ENCODE data around the gene PTPN21. TPM values are rescaled to one million over a fixed set of nuclear protein-coding genes. Genes with fewer than 3 reads are reported as not detected.

The PTPN21 gene
- total RNA-seq, 2 experiments from 2014 or later, result 0.17 TPM; not detected in 1

DNA sequence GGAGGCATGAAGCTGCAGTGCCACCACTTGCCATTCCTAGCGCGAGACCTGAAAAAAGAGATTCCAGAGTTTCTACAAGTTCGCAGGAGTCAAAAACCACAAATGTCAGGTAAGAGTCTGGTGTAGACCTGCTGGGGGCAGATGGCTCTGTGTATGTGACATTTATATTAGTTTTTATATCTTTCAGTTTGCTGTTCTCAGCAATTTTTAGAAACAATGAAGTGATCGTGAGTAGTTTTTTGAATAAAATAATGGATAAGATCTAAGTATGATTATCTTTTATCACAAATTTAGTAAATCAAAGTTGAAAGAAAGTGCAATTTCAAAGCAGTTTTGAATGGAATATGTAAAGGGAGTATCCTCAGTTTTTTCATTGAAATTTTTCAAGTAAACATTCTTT, 17.3 kb upstream of the PTPN21 start:
- H3K4me3 Mint-ChIP-seq, result no peak overlapping the region
- H3K27ac Mint-ChIP-seq, result no peak overlapping the region
- intact Hi-C loops (cut with micrococcal nuclease), result no loop called here
- ChIA-PET CTCF (no interaction called here), POLR2A (no interaction called here)
- peaks cover 58% of the 10 kb centered on the region for H3K36me3 Mint-ChIP-seq
- H3K9me3 Mint-ChIP-seq, result peaks cover 4% of the 10 kb centered on the region
- no peaks in the 10 kb centered on the region for H3K4me1 Mint-ChIP-seq (ENCODE audit: low read depth)
- no peak for DNase-seq
- no peaks in the 10 kb centered on the region for H3K27me3 Mint-ChIP-seq

DNA sequence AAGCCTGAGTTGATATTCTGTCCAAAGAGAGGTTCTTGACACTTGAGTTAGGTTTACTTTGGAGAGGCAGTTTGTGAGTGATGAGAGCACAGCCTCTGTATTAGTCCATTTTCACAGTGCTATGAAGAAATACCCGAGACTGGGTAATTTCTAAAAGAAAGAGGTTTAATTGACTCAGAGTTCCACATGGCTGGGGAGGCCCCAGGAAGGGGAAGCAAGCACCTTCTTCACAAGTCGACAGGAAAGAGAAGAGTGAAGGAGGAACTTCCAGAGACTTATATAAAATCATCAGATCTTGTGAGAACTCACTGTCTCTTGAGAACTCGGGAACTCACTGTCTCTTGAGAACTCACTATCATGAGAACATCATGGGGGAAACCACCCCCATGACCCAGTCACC, 13.4 kb upstream of the PTPN21 start:
- ChIA-PET POLR2A (no interaction called here), CTCF (no interaction called here)
- H3K4me3 Mint-ChIP-seq, result no peak overlapping the region
- DNase-seq, result no peak
- intact Hi-C loops (cut with micrococcal nuclease), result no loop called here
- peaks cover 44% of the 10 kb centered on the region for H3K36me3 Mint-ChIP-seq
- peaks cover 15% of the 10 kb centered on the region for H3K4me1 Mint-ChIP-seq (ENCODE audit: low read depth)
- H3K9me3 Mint-ChIP-seq, result peaks cover 4% of the 10 kb centered on the region
- no peaks in the 10 kb centered on the region for H3K27me3 Mint-ChIP-seq
- no peak overlapping the region for H3K27ac Mint-ChIP-seq

DNA sequence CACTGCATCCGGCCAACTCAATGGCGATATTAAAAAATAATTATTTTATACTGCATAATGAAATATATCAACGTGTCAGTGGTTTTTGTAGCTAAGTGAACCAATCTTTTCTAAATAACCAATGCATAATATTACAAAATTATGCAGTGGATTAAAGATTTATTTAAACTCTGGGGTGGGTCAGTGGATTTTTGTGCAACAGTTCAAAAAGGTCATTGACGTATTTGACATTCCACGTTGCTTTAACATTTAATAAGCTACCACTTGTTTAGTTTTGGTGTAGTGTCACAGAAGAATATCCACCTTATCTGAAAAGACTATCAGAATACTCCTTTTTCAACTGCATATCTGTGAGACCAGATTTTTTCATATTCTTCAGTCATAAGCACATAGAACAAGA, 10.6 kb upstream of the PTPN21 start:
- H3K36me3 Mint-ChIP-seq, result peaks cover 30% of the 10 kb centered on the region
- H3K9me3 Mint-ChIP-seq, result peaks cover 4% of the 10 kb centered on the region

DNA sequence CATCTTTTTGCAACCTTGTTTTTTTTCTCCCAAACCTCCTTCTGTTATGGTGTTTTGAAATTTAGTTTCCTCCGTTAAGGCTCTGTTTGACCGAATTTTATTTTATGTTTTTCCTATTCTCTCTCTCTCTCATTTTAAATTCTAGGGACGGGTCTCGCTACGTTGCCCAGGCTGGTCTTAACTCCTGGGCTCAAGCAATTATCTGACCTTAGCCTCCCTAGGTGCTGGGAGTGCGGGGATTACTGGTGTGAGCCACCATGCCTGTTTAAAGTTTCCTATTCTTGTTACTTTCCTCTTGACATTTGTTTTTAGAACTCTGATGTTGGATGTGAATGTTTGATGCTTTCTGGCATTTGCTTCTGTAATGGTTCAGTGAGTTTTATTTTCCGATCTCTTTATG, 9.0 kb upstream of the PTPN21 start:
- H3K27ac Mint-ChIP-seq, result peak overlapping the region; percentile 28
- DNase-seq, result no peak
- intact Hi-C loops (cut with micrococcal nuclease), result loop anchor here (5.0 kb wide), 1 partner anchor 557 kb away; the partner anchor contains the start of gene GPR65
- ChIA-PET POLR2A (no interaction called here), CTCF (interaction anchor here (0.7 kb wide), 1 partner anchor 262 kb away, joined by 3 read pairs; no protein-coding TSS in a partner anchor)
- peak overlapping the region; percentile 94 for H3K4me3 Mint-ChIP-seq
- H3K36me3 Mint-ChIP-seq, result peaks cover 17% of the 10 kb centered on the region
- peaks cover 26% of the 10 kb centered on the region for H3K4me1 Mint-ChIP-seq (ENCODE audit: low read depth)
- H3K9me3 Mint-ChIP-seq, result peaks cover 4% of the 10 kb centered on the region
- H3K27me3 Mint-ChIP-seq, result peaks cover 5% of the 10 kb centered on the region

More for the DNA sequence above, 10.6 kb upstream of the PTPN21 start:
- no peak for DNase-seq
- intact Hi-C loops (cut with micrococcal nuclease), result no loop called here
- ChIA-PET CTCF (no interaction called here), POLR2A (interaction anchor here (0.8 kb wide), 1 partner anchor 12 kb away, joined by 3 read pairs; no protein-coding TSS in a partner anchor)
- H3K4me3 Mint-ChIP-seq, result no peak overlapping the region
- peaks cover 2% of the 10 kb centered on the region for H3K27me3 Mint-ChIP-seq
- H3K4me1 Mint-ChIP-seq (ENCODE audit: low read depth), result peaks cover 24% of the 10 kb centered on the region
- no peak overlapping the region for H3K27ac Mint-ChIP-seq

DNA sequence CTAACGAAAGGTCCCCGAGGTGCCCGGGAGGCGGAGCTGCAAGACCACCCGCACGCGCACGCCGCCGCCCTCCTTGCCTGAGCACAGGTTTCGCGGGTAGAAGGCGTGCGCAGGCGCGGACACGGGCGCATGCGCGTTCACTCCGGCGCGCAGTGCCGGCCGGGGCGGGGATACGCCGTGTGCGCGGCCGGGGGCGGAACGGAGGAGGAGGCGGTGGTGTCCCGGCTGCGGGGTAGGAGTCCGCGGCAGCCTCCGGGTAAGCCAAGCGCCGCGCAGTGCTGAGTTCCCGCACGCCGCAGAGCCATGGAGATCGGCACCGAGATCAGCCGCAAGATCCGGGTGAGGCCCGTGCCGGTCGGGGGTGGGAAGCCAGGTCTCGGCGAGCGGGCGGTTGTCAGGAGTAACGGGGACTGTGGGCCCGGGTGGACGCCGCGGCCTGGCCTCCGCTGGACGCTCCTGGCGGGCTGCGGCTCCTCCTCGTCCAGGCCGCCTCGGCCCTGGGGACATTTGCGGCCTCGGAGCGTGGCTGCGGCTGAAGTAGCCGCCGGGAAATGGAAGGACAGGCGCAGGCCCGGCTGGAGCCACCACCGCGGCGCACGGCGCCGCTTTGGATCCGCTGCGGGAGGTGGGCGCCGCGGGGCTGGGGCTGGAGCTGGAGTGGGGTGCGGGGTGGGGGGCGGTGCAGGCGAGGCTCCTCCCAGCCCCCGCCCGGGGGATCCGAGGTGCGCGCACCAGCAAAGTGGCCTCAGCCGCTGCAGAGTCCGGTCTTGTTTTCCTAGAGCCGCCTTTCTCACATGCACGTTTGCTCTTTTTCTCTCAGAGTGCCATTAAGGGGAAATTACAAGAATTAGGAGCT, 8.3 kb upstream of the PTPN21 start, which contains the start of gene ZC3H14:
Gene ZC3H14, plus strand, starts transcription at position 207 of the 856 bp plus-strand sequence. Its CDS starts 97 bp downstream, at position 304.
- peaks cover 9% of the 10 kb centered on the region for H3K36me3 Mint-ChIP-seq
- CTCF ChIA-PET, result interaction anchor here (0.7 kb wide), 1 partner anchor 262 kb away, joined by 3 read pairs; no protein-coding TSS in a partner anchor
- intact Hi-C loops (cut with micrococcal nuclease), result loop anchor here (1.0 to 5.0 kb wide), 2 partner anchors 36 to 556 kb away; partner anchors contain the start of gene GPR65
- DNase-seq, result peak; percentile 90
- peaks cover 7% of the 10 kb centered on the region for H3K27me3 Mint-ChIP-seq
- POLR2A ChIA-PET, result no interaction called here
- peak within 1 kb of the TSS; percentile 87 for H3K27ac Mint-ChIP-seq
- peak within 1 kb of the TSS; percentile 94 for H3K4me3 Mint-ChIP-seq
- peaks cover 28% of the 10 kb centered on the region for H3K4me1 Mint-ChIP-seq (ENCODE audit: low read depth)
- H3K9me3 Mint-ChIP-seq, result peaks cover 2% of the 10 kb centered on the region

DNA sequence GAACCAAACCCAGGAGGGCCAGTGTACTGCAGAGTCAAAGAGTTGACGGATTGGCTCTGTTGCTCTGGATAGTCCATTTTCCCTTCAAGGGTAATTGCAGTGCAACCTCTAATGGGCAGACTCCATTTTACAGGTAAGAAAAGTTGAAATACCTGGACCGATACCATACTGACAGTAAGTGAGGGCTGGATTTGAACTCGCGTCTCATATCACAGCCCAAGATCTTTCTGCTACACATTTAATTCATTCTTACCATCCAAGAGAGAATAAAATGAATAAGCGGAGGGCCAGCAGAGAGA, 7.7 kb upstream of the PTPN21 start:
- H3K4me3 Mint-ChIP-seq, result peak overlapping the region; percentile 94
- POLR2A ChIA-PET, result no interaction called here
- peaks cover 7% of the 10 kb centered on the region for H3K27me3 Mint-ChIP-seq
- peaks cover 4% of the 10 kb centered on the region for H3K36me3 Mint-ChIP-seq
- peak overlapping the region; percentile 87 for H3K27ac Mint-ChIP-seq
- no peaks in the 10 kb centered on the region for H3K9me3 Mint-ChIP-seq
- CTCF ChIA-PET, result no interaction called here
- intact Hi-C loops (cut with micrococcal nuclease), result loop anchor here (1.0 to 5.0 kb wide), 2 partner anchors 37 to 555 kb away; partner anchors contain the start of gene GPR65
- no peak for DNase-seq
- H3K4me1 Mint-ChIP-seq (ENCODE audit: low read depth), result peaks cover 32% of the 10 kb centered on the region

DNA sequence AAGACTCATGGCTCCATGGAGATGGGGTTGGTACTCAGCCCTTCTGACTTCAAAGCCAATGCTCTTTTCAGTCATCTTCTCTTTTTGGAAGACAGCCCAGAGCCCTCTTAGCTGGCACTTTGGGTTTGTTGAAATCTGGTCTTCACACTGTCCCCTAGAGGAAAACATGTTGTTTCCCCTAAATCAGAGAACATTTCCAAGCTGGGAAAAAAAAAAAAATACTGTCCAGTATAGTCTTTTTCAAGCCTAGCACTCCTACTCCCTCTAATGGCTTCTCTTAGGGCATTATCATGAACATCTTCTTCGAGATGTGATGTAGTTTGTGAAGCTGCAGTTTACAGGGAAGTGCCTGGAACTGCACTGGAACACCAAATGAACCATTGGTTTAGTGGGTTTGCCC, 5.0 kb upstream of the PTPN21 start:
- H3K4me1 Mint-ChIP-seq (ENCODE audit: low read depth), result peaks cover 45% of the 10 kb centered on the region
- H3K4me3 Mint-ChIP-seq, result no peak overlapping the region
- no peak for DNase-seq
- peaks cover 2% of the 10 kb centered on the region for H3K36me3 Mint-ChIP-seq
- intact Hi-C loops (cut with micrococcal nuclease), result loop anchor here (1.0 to 10.0 kb wide), 5 partner anchors 68 to 1395 kb away; partner anchors contain the start of genes EFCAB11, GPR65, SPATA7 and TDP1
- ChIA-PET CTCF (interaction anchor here (1.3 to 1.7 kb wide), 2 partner anchors 40 to 67 kb away, joined by 4 to 6 read pairs; no protein-coding TSS in a partner anchor), POLR2A (no interaction called here)
- H3K9me3 Mint-ChIP-seq, result no peaks in the 10 kb centered on the region
- H3K27me3 Mint-ChIP-seq, result peaks cover 20% of the 10 kb centered on the region
- H3K27ac Mint-ChIP-seq, result no peak overlapping the region

DNA sequence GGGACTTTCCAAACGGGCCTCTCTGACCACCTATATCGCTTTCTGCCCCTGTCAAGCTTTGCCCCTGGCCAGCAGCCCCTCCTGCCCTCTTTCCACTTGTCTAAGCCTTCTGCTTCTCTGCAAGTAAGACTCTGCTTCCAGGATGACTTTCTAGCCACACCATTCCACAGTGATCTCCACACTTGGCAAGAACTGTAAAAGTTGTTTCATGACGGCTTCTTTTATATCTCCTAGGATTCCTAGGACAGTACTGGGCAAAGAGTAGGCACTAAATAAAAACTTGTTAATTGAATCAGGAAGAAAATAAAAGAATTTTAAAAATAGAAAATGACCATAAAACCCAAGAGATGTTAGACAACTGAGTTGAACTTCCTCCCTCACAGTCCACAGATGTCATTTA, 1.8 kb upstream of the PTPN21 start:
- Mint-ChIP-seq H3K36me3 (no peaks in the 10 kb centered on the region), H3K4me3 (no peak overlapping the region), H3K27me3 (peaks cover 42% of the 10 kb centered on the region), H3K9me3 (no peaks in the 10 kb centered on the region), H3K4me1 (ENCODE audit: low read depth) (peaks cover 31% of the 10 kb centered on the region), H3K27ac (no peak overlapping the region)
- intact Hi-C loops (cut with micrococcal nuclease), result loop anchor here (2.0 to 10.0 kb wide), 4 partner anchors 172 to 1398 kb away; partner anchors contain the start of genes EFCAB11, SPATA7 and TDP1
- DNase-seq, result no peak
- ChIA-PET POLR2A (no interaction called here), CTCF (interaction anchor here (0.9 kb wide), 2 partner anchors 41 to 367 kb away, joined by 3 read pairs; no protein-coding TSS in a partner anchor)

DNA sequence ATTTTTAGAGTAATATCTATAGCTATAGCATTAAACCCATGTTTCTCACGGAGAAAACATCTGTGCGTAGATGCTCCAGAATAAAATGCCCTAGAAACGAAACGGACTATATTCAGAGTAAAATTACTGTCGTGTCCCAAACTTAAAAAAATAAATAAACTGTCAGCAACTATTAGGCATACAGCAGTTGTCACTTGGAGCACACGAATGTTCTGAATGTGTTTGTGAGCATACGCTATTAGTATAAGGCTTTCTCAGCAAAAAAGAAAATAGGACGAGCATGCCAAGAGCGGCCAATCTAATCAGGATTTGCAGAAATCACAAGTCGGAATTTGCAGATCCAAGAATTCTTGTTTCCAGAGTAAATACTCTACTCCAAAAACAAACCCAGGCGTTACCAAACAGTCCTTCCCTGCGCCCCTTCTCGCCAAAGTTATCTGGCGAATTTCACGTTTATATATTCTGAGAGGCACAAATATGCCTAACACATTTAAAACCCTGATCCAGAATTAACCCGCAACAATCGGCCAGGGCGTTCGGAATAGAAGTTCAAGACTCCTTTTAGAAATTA, 836 bp downstream of the PTPN21 start:
- intact Hi-C loops (cut with micrococcal nuclease), result loop anchor here (10.0 kb wide), 2 partner anchors 169 to 1401 kb away; partner anchors contain the start of genes EFCAB11, SPATA7 and TDP1
- Mint-ChIP-seq H3K4me1 (ENCODE audit: low read depth) (peaks cover 30% of the 10 kb centered on the region), H3K9me3 (no peaks in the 10 kb centered on the region), H3K4me3 (peak overlapping the region; percentile 61), H3K27me3 (peaks cover 41% of the 10 kb centered on the region), H3K36me3 (no peaks in the 10 kb centered on the region), H3K27ac (no peak overlapping the region)
- no peak for DNase-seq
- ChIA-PET POLR2A (interaction anchor here (0.9 kb wide), 1 partner anchor 11 kb away, joined by 3 read pairs; no protein-coding TSS in a partner anchor), CTCF (no interaction called here)

DNA sequence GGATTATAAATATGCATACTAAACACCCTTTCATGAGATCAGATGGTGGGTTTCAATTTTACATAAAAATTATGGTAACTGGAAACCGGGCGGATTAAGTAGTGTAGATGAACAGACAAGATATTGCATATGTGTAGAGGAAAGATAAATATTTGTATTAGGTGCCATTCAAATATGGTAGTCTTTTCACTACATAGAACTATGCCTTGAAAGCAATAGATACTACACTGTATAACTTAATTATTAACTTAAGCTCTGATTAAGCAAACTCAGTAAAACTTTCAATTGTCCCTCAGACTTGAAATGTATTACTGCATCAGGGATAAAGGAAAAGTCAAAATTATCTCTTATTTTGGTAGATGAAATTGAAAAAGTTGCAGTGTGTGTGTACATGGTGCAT, 1.9 kb downstream of the PTPN21 start:
- H3K27me3 Mint-ChIP-seq, result peaks cover 38% of the 10 kb centered on the region
- CTCF ChIA-PET, result interaction anchor here (1.3 kb wide), 1 partner anchor 60 kb away, joined by 5 read pairs; no protein-coding TSS in a partner anchor
- H3K4me3 Mint-ChIP-seq, result no peak overlapping the region
- DNase-seq, result no peak
- intact Hi-C loops (cut with micrococcal nuclease), result loop anchor here (10.0 kb wide), 2 partner anchors 168 to 1402 kb away; partner anchors contain the start of genes EFCAB11, SPATA7 and TDP1
- no peaks in the 10 kb centered on the region for H3K9me3 Mint-ChIP-seq
- no peak overlapping the region for H3K27ac Mint-ChIP-seq
- no peaks in the 10 kb centered on the region for H3K36me3 Mint-ChIP-seq
- peaks cover 26% of the 10 kb centered on the region for H3K4me1 Mint-ChIP-seq (ENCODE audit: low read depth)
- POLR2A ChIA-PET, result interaction anchor here (0.9 kb wide), 1 partner anchor 13 kb away, joined by 3 read pairs; no protein-coding TSS in a partner anchor

DNA sequence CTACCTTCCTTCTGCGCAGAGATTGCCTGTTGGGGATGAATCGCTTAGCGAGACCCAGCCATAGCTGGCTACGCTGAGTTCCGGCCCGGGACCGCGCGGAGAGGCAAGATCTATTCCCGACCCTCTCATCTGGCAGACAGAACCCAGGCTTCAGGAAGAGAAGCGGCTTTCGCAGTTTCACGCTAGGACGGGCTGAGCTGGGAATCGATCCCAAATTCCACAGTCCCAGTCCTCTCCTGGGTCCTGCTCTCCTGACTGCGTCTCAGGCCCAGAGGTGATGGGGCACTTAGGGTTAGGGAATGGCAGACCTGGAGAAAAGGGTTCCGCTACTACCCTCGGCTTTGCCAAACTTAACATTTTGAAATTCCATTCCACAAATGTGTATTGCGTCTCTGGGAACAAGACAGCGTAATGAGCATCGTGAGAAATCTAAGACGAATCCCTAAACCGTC, 2.8 kb downstream of the PTPN21 start:
- Mint-ChIP-seq H3K9me3 (no peaks in the 10 kb centered on the region), H3K4me1 (ENCODE audit: low read depth) (peaks cover 18% of the 10 kb centered on the region), H3K27me3 (peaks cover 38% of the 10 kb centered on the region), H3K36me3 (no peaks in the 10 kb centered on the region), H3K4me3 (peak overlapping the region; percentile 62), H3K27ac (no peak overlapping the region)
- intact Hi-C loops (cut with micrococcal nuclease), result loop anchor here (10.0 kb wide), 2 partner anchors 167 to 1403 kb away; partner anchors contain the start of genes EFCAB11, SPATA7 and TDP1
- ChIA-PET CTCF (interaction anchor here (0.5 to 1.3 kb wide), 2 partner anchors 59 to 189 kb away, joined by 3 to 5 read pairs; no protein-coding TSS in a partner anchor), POLR2A (no interaction called here)
- no peak for DNase-seq

Data from activated CD4-positive, alpha-beta memory T cell treated with anti-CD3 and anti-CD28 coated beads for 36 hours (primary cell).